ENCODE measurements around the gene NADSYN1.

Gene NADSYN1

GRCh38 chr11:71548716-71549151 is 95.7 kb downstream of the NADSYN1 start:
- DNase-seq (ENCODE audit: low spot score) = no peak

Data from putamen (tissue), 1 donor.